K562 (cell line): ENCODE measurements around the gene PARD3B. TPM values are rescaled to one million over a fixed set of nuclear protein-coding genes. Genes with fewer than 3 reads are reported as not detected.
A peak's percentile ranks its signal among the peaks of the same experiment; 100 is the strongest.

Source experiments
- ATAC-seq: fragments of 200-7000 bp; cut with Tn5 transposase; 3 replicates; pipeline ENCODE4 v1.9.1; 2020; ENCODE audit warnings: moderate library complexity
- BruUV-seq: library from RNA; stranded (reverse); fragments of 400-500 nt; replicated peaks from 2 replicates; lab custom pipeline; 2021; lab: Mats Ljungman, UMichigan
- CTCF ChIA-PET: fragments of 300-600 bp; formaldehyde crosslinking; extraction: SDS; loops from one replicate; lab custom pipeline; 2021; ENCODE audit warnings: low intra/inter-chr PET ratio; lab: Yijun Ruan, JAX
- POLR2A ChIA-PET: fragments of 300-600, 350-650 bp; sonication (Branson Sonifier 250); formaldehyde crosslinking; extraction: SDS; loops from one replicate; lab custom pipeline; 2021; ENCODE audit warnings: antibody characterized with exemption, inconsistent platforms; lab: Yijun Ruan, JAX
- DNase-seq, 4 experiments: peaks; one replicate each; pipeline versions ENCODE4 v3.0.0 to v3.0.0-alpha.2; 2011 to 2018; ENCODE audit warnings: low spot score in 3 of 4, mixed read lengths in 3 of 4; ENCODE audit errors: extremely low read depth in 1 of 4
- FAIRE-seq: peaks from 2 replicates; lab custom pipeline; 2011; peaks lifted over from hg19 to GRCh38; lab: Jason Lieb, UNC
- H2AFZ ChIP-seq: 2 replicates; pipeline ENCODE4 v1.6.0; 2011; ENCODE audit warnings: low read depth, low read length, control low read depth, inconsistent platforms
- H3K27ac ChIP-seq: fragments of 200-600 bp; 3 replicates; pipeline ENCODE4 v1.8.0; 2011; ENCODE audit warnings: low read depth, mild to moderate bottlenecking, control low read depth, inconsistent platforms, low read length, moderate library complexity, mixed read lengths; ENCODE audit errors: extremely low read depth
- H3K27me3 ChIP-seq, 2 experiments: fragments of 300-600 bp in 1 of 2; 2 replicates in 1 of 2; 3 replicates in 1 of 2; pipeline versions ENCODE4 v1.6.0 to v1.8.0; 2011; ENCODE audit warnings: inconsistent platforms in 2 of 2, low read length in 2 of 2, mild to moderate bottlenecking in 1 of 2, mixed read lengths in 1 of 2, moderate library complexity in 1 of 2; ENCODE audit not compliant: control insufficient read depth in 2 of 2, insufficient read depth in 2 of 2
- H3K36me3 ChIP-seq: fragments of 300-600 bp; 3 replicates; pipeline ENCODE4 v1.8.0; 2011; ENCODE audit warnings: mild to moderate bottlenecking, low read length, inconsistent platforms; ENCODE audit not compliant: control insufficient read depth, insufficient read depth
- H3K4me1 ChIP-seq, 2 experiments: fragments of 200-600 bp in 1 of 2; replicated peaks in 1 of 2; 2 replicates in 1 of 2; 3 replicates in 1 of 2; pipeline versions ENCODE4 v1.5.1 to v1.8.0; 2011; ENCODE audit warnings: inconsistent platforms in 2 of 2, low read length in 2 of 2, mild to moderate bottlenecking in 1 of 2, mixed read lengths in 1 of 2, moderate library complexity in 1 of 2; ENCODE audit not compliant: control insufficient read depth in 2 of 2, insufficient read depth in 2 of 2
- H3K4me2 ChIP-seq: 2 replicates; pipeline ENCODE4 v1.6.1; 2011; ENCODE audit warnings: low read length, control low read depth, inconsistent platforms, mixed read lengths; ENCODE audit not compliant: insufficient read depth
- H3K4me3 ChIP-seq: fragments of 200-600 bp; sonication (generic), shearing (Covaris generic); 2 replicates; pipeline ENCODE4 v1.5.1; 2016; ENCODE audit warnings: control low read depth, inconsistent platforms
- H3K79me2 ChIP-seq: fragments of 200-600 bp; 3 replicates; pipeline ENCODE4 v1.8.0; 2011; ENCODE audit warnings: low read length, inconsistent platforms; ENCODE audit not compliant: control insufficient read depth, insufficient read depth
- H3K9ac ChIP-seq, 2 experiments: 2 replicates each; pipeline versions ENCODE4 v1.6.0 to v1.6.1; 2011; ENCODE audit warnings: low read depth in 2 of 2, low read length in 2 of 2, control low read depth in 1 of 2, inconsistent platforms in 1 of 2, mild to moderate bottlenecking in 1 of 2, mixed read lengths in 1 of 2; ENCODE audit not compliant: insufficient read depth in 1 of 2
- H3K9me1 ChIP-seq: one replicate; pipeline ENCODE4 v1.6.0; 2011; ENCODE audit warnings: inconsistent platforms, mild to moderate bottlenecking, low read length, moderate library complexity; ENCODE audit not compliant: control insufficient read depth, insufficient read depth
- H3K9me3 ChIP-seq: replicated peaks from 2 replicates; pipeline ENCODE4 v1.5.1; 2011; ENCODE audit warnings: low read depth, low read length, inconsistent platforms; ENCODE audit not compliant: control insufficient read depth, insufficient read depth
- H4K20me1 ChIP-seq: replicated peaks from 2 replicates; pipeline ENCODE4 v1.6.1; 2011; ENCODE audit warnings: low read length, inconsistent platforms, mixed read lengths; ENCODE audit not compliant: control insufficient read depth, insufficient read depth
- MEIS2 ChIP-seq: fragments of 450-650 bp; IDR thresholded peaks from 2 replicates; pipeline ENCODE4 v1.6.1; 2014; ENCODE audit warnings: mild to moderate bottlenecking; ENCODE audit not compliant: partially characterized antibody
- NFRKB ChIP-seq: fragments of 450-650 bp; IDR thresholded peaks from 2 replicates; pipeline ENCODE4 v1.6.1; 2016; ENCODE audit warnings: low read depth
- PHTF2 ChIP-seq: fragments of 250-450 bp; sonication (Bioruptor Pico); IDR thresholded peaks from 2 replicates; pipeline ENCODE4 v1.5.0; 2021; ENCODE audit warnings: mild to moderate bottlenecking
- SPI1 ChIP-seq: IDR thresholded peaks from 2 replicates; pipeline ENCODE4 v1.6.1; 2011; ENCODE audit warnings: low read depth, low read length, control low read depth, borderline replicate concordance
- WGBS: fragments of 100-300 bp; shearing (Covaris generic); methylation state at CpG from one replicate; pipeline ENCODE4 v1.1.6; 2016; ENCODE audit warnings: low coverage, mixed read lengths; ENCODE audit not compliant: insufficient coverage; ENCODE audit errors: missing lambda C conversion rate; 5-methylcytosine and 5-hydroxymethylcytosine counted together
- in situ Hi-C: fragments of 300-500 bp; cut with MboI; formaldehyde crosslinking; loops from 4 replicates; pipeline ENCODE4 v1.15.0; 2018; ENCODE audit warnings: inconsistent platforms, mixed read lengths
- intact Hi-C: fragments of 100-400 bp; cut with micrococcal nuclease; formaldehyde crosslinking; loops from 2 replicates; pipeline ENCODE4 v1.14.2; 2022
- polyA plus RNA-seq, 8 experiments: library from polyadenylated mRNA; depleted of rRNA in 4 of 8; stranded (reverse) in 5 of 8; unstranded in 3 of 8; fragments of >200 nt; fragmentation: Nextera tagmentation in 2 of 8; fragmentation: Illumina TruSeq in 1 of 8; extraction: Ambion mirVana in 2 of 8; extraction: Trizol in 1 of 8; gene quantifications; 2 replicates each; pipeline versions ENCODE4 v1.2.1 to v1.2.3, GENCODE V29; 2011 to 2014; ENCODE audit warnings: inconsistent platforms in 1 of 8, missing spikeins in 1 of 8
- total RNA-seq, 7 experiments: library from RNA; depleted of rRNA in 6 of 7; stranded (reverse); fragments of >200 nt in 6 of 7; fragmentation: Illumina TruSeq in 2 of 7; extraction: Trizol in 2 of 7; gene quantifications; 2 replicates each; pipeline versions ENCODE4 v1.2.1 to v1.2.3, GENCODE V29; 2011 to 2021; ENCODE audit warnings: low replicate concordance in 1 of 7
- TF ChIP-seq, protein P1 (sequence below), 2 experiments: IDR thresholded peaks in 1 of 2; conservative IDR thresholded peaks in 1 of 2; 2 replicates each; pipeline ENCODE4 v1.6.1; 2016; ENCODE audit warnings: low read depth in 2 of 2, mild to moderate bottlenecking in 1 of 2, missing compliant biosample characterization in 1 of 2, missing genetic modification characterization in 1 of 2, moderate library complexity in 1 of 2
- TF ChIP-seq, protein P2 (sequence below): fragments of 450-650 bp; IDR thresholded peaks from 2 replicates; pipeline ENCODE4 v1.6.1; 2016; ENCODE audit warnings: borderline replicate concordance

Gene PARD3B
- total and polyA plus RNA-seq, 9 of the 15 experiments (the other 6 are each of a cell fraction or from before 2014, with no cell fraction given), result 0.15 to 3.0 (median 1.1) TPM

DNA sequence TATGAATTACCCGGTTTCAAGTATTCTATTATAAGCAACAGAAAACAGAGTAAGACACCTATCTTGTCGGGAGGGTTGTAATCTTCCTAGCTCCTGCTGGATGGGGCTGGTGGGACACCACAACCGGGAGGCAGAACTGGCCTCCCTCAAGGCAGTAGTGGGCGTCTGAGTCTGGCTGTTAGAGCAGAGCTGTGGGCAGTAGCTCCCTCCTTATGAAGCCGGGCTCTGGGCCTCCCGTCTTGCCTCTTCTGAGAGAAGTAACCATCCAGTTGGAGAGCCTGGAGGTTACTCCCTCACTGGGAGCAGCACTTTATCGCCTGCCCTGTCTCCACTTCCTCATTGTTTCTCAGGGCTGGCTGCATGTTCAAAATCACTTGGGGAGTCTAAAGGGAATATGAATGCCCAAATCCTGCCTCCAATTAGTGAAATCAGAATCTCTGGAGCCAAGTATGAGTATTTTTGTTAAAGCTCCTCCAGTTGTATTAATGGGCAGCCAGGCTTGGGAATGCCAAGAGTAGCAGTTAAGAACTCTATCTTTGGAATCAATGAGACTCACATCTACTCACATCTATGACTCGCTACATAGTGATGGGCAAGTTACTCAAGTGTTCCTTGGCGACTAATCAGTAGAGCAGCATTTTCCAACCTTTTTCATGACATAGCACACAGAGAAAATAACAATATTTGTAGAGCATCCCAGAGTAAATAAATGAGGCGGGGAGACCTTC is 1109.8 kb downstream of the PARD3B start:
- Histone ChIP-seq H3K4me2 (no peak overlapping the region), H3K4me3 (no peak overlapping the region), H3K79me2 (no peaks in the 10 kb centered on the region), H3K9ac (no peak overlapping the region), H3K27me3 (no peaks in the 10 kb centered on the region; a peak in 1 of 5 replicates), H2AFZ (no peak overlapping the region), H3K27ac (no peak overlapping the region), H3K9me3 (no peaks in the 10 kb centered on the region), H3K36me3 (no peaks in the 10 kb centered on the region), H4K20me1 (no peaks in the 10 kb centered on the region), H3K9me1 (no peaks in the 10 kb centered on the region), H3K4me1 (no peaks in the 10 kb centered on the region)
- TF ChIP-seq SPI1, result peak; percentile 34; the same call in 1 of the 2 replicates
- TF ChIP-seq PHTF2 (CRISPR knock-in tag), result no peak
- intact Hi-C loops (no loop called here), in situ Hi-C loops (no loop called here)
- POLR2A ChIA-PET, result no interaction called here
- FAIRE-seq (no peak), ATAC-seq (no peak), DNase-seq (no peak)
- no TSS peak for BruUV-seq
- WGBS, result 0% methylated on average over 10 of the region's 10 CpGs
- CTCF ChIA-PET, result no interaction called here

DNA sequence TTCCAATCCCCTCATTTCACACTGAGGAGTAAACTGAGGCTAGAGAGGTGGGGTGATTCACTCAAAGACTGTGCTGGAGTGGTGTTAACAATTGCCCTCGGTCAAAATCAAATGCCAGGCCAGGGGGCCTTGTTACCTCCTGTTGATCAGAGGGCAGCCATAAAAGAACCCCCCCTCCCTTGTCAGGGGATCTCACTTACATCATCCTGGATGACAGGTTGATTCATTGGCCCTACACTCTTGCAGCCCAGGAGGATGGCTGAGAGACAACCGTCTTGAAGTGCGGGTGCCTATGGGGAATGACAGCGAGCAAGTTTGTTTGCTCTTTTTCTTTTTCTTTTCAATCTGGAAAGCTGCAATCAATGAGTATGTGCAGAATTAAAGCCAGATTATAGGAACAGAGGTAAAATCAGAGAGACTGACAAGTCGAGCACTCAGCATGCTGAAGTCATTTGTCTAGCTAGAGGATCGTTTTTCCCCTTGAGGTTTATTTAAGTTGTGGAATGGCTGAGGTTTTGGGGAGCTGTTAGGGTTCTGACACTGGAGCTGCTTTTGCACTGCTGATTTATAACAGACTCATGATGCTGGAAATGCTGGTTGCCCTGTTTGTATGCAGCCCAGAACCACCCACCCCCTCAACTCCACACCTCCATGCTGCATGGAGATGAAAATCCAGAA is 1110.6 kb downstream of the PARD3B start:
- in situ Hi-C loops, result no loop called here
- no peaks in the 10 kb centered on the region for H3K79me2 ChIP-seq
- H3K36me3 ChIP-seq, result no peaks in the 10 kb centered on the region
- no peak overlapping the region for H2AFZ ChIP-seq
- TF ChIP-seq, protein P1, sequence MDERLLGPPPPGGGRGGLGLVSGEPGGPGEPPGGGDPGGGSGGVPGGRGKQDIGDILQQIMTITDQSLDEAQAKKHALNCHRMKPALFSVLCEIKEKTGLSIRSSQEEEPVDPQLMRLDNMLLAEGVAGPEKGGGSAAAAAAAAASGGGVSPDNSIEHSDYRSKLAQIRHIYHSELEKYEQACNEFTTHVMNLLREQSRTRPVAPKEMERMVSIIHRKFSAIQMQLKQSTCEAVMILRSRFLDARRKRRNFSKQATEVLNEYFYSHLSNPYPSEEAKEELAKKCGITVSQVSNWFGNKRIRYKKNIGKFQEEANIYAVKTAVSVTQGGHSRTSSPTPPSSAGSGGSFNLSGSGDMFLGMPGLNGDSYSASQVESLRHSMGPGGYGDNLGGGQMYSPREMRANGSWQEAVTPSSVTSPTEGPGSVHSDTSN (CRISPR knock-in tag; IDR thresholded peaks at IDR 0.05; ENCODE audit: low read depth), result no peak
- TF ChIP-seq, protein P1 (tag; conservative IDR thresholded peaks at IDR 0.05; ENCODE audit: low read depth), result peak; percentile 59; the same call in 1 of the 2 replicates
- TF ChIP-seq, protein P2, sequence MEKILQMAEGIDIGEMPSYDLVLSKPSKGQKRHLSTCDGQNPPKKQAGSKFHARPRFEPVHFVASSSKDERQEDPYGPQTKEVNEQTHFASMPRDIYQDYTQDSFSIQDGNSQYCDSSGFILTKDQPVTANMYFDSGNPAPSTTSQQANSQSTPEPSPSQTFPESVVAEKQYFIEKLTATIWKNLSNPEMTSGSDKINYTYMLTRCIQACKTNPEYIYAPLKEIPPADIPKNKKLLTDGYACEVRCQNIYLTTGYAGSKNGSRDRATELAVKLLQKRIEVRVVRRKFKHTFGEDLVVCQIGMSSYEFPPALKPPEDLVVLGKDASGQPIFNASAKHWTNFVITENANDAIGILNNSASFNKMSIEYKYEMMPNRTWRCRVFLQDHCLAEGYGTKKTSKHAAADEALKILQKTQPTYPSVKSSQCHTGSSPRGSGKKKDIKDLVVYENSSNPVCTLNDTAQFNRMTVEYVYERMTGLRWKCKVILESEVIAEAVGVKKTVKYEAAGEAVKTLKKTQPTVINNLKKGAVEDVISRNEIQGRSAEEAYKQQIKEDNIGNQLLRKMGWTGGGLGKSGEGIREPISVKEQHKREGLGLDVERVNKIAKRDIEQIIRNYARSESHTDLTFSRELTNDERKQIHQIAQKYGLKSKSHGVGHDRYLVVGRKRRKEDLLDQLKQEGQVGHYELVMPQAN, result no peak
- TF ChIP-seq MEIS2 (peak; percentile 64), NFRKB (no peak)
- no peaks in the 10 kb centered on the region for H4K20me1 ChIP-seq
- H3K4me3 ChIP-seq, result no peak overlapping the region
- no peak overlapping the region for H3K4me2 ChIP-seq
- WGBS, result 0% methylated on average over 6 of the region's 6 CpGs
- H3K9ac ChIP-seq, result no peak overlapping the region
- no peaks in the 10 kb centered on the region for H3K9me1 ChIP-seq
- H3K27ac ChIP-seq, result no peak overlapping the region
- DNase-seq (no peak), ATAC-seq (no peak), FAIRE-seq (no peak)
- H3K9me3 ChIP-seq, result no peaks in the 10 kb centered on the region
- H3K27me3 ChIP-seq, result no peaks in the 10 kb centered on the region; a peak in 1 of 5 replicates
- ChIA-PET POLR2A (no interaction called here), CTCF (no interaction called here)
- H3K4me1 ChIP-seq, result no peaks in the 10 kb centered on the region
- BruUV-seq, result no TSS peak
- intact Hi-C loops, result no loop called here
